NCI-H128 (cell line): ENCODE data around the gene MRPS7.

ENCODE experiments used
- DNase-seq: peaks from one replicate; lab custom pipeline; 2025; ENCODE audit not compliant: unreplicated experiment; lab: John Stamatoyannopoulos, UW

The MRPS7 gene

GRCh38 chr17:75261336-75262111, at the start of gene MRPS7, which contains the start of gene GGA3:
Gene MRPS7 (plus strand): TSS chr17:75261879. CDS start chr17:75261901, 22 bp downstream.
Gene GGA3 (minus strand): TSS chr17:75261606. CDS start chr17:75261587, 19 bp downstream.
- peak; percentile 73 for DNase-seq

- DNase-seq = no peak
Observed at GRCh38 chr17:75218131-75218530, 43.5 kb upstream of the MRPS7 start.

- DNase-seq = no peak
Observed at GRCh38 chr17:75219815-75220214, 41.9 kb upstream of the MRPS7 start.

GRCh38 chr17:75225016-75225415, 36.7 kb upstream of the MRPS7 start:
- DNase-seq = no peak

- no peak for DNase-seq
Observed at GRCh38 chr17:75227729-75228128, 34.0 kb upstream of the MRPS7 start.

GRCh38 chr17:75228305-75228704, 33.4 kb upstream of the MRPS7 start:
- DNase-seq = no peak

GRCh38 chr17:75228847-75229246, 32.8 kb upstream of the MRPS7 start:
- DNase-seq = no peak

DNA sequence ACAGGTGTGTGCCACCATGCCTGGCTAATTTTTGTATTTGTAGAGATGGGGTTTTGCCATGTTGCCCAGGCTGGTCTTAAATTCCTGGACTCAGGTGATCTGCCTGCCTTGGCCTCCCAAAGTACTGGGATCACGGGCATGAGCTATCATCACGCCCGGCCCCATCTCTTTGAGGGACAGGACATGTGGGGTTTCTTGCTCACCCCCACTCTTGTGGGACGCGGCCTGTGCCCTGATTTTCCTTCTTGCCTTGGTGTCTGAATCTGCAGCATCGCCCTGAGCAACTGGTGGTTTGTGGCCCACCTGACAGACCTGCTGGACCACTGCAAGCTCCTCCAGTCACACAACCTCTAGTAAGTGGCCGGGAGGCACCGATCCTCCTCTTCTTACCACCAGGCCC, 30.6 kb upstream of the MRPS7 start:
- no peak for DNase-seq

- DNase-seq = no peak
Observed at GRCh38 chr17:75231741-75232464, 29.8 kb upstream of the MRPS7 start.

GRCh38 chr17:75232786-75233185, 28.9 kb upstream of the MRPS7 start:
- DNase-seq = no peak

DNA sequence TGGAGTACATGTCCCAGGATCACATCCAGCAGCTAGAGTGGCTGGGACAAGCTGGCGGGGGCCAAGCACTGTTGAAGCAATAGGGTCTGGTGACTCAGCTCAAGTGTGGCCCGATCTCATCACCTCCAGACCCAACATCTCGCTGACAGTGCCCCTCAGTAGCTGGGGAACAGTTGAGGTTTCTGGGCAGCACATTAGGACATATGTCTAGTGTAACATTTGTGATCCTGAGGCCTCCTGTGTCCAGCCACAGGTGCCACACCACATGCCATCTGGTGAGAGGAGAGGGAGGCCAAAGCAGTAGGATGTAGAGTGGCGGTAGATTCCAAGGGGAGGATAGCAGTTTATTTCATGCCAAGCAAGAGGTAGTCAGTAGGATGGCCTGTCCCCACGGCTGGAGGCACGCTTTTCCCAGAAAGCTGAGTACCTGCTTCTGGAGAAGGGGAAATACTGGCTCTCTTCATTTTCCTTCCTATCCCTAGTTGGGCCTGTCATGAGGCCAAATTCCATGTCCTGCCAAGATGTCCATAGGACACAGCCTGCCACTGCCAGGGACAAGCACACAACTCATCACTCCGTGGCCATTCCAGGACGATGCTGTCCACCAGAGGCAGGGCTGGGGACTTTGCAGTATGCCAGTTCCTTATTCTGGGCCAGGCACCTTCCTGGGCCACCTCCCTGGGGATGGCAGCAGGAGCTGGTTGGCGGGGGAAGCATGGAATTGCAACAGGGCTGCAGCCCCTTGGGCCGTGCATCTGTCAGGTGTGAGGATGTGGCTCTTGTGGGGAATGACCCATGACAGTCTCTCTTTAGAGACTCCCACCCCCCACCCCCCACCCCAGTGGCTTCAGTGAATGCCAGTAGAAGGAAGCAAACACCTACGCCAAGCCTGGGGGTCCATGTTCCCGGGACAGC, 24.3 kb upstream of the MRPS7 start:
- DNase-seq = no peak

DNA sequence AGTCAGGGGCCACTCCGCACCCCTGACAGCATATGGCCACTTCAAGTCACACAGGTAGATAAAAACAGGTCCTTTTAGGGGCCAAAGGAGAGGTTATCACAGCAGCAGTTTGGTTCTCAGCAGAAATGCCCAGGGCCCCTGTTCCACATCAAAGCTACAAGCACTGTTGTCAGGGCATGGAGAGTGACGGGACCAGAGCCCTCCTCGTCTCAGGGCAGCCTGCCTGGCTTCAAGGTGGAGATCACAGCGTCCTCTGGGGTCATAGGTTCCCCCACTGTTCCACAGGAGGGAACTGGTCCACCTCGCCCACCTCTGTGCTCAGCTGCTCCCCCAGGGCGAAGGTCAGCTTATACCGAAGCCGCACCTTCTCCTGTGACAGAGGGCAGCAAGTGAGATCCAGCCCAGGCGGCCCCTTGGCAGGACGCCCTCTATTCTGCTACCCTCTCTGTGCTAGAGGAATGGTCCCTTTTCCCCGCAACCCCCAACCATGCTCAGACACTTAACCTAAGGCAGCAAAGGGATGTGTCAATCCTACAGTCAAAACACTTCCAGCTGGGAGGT, 23.6 kb upstream of the MRPS7 start:
- DNase-seq = no peak

DNA sequence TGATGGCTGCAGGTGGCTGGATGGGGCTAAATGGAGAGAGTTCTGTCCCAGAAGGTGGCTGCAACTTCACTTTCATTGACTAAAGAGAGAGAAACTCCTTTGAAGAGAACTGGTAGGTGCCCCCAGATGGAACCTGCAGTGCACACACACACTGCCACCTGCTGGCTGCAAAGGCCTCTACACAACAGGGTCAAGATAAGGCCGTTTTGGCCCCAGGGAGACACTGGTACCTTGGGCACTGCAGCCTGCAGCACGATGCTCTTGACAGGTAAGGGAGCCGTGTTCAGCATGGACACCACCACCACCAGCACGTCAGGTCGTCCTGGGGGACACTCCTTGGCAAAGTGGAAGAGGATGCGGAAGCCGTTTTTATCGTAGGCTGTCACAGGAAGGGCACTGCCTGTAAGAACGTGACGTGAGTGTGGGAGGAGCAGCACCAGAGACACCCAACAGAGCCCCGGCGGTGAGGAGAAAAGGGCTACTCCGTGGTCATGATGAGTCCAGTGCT, 22.9 kb upstream of the MRPS7 start:
- DNase-seq = no peak

DNA sequence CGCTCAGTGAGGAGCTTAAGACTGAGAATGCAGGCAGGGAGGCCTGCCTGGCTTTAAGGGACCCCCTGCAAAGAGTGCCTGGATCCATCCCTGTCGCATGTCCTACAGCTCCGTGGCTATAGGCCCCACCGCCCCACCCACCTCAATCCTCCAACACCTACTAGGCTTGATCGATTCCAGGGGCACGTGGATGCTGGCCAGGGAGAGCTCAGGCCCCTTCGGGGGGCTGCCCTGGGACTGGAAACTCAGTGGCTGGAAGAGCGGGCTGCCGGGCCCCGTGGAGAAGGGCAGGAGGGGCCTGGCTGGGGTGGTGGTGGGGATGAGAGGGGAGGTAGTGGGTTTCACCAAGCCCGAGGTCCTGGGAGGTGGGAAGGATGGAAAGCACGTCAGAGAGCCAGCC, 22.5 kb upstream of the MRPS7 start:
- no peak for DNase-seq

- no peak for DNase-seq
Observed at GRCh38 chr17:75239778-75240393, 21.8 kb upstream of the MRPS7 start.

DNA sequence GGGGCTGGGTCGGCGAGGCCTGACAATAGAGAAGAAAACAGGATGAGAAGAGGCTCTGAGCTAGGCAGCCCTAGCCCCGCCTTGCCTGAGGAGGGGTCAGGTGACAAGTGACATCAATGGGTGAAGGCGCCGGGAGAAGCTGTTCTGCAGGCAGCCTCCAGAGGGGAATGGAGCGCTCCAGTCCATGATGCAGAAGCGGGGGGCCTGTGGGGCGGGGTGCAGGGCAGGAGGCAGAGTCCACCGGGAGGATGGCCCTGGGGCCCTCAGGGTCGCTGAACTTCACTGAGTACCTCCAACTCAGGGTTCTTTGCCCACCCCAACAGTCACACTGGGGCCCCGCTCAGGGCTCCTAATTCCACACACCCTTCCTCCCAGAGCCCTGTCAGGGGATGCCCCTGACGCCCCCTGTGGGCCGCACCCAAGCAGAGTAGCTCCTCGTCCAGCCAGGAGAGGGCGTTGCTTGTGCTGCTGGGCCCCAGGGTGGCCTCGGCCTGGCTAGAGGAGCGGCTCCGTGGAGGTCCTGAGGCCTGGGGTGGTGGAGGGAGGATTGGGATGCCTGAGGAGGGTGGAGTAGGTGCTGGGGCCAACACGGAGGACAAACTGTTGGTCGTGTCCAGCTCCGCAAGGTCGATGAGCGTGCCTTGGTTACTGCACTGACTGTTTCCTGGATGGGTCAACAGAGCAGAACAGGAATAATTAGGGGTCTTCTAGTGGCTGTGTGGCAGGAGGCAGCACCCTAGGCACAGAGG, 21.1 kb upstream of the MRPS7 start:
- DNase-seq = no peak

DNA sequence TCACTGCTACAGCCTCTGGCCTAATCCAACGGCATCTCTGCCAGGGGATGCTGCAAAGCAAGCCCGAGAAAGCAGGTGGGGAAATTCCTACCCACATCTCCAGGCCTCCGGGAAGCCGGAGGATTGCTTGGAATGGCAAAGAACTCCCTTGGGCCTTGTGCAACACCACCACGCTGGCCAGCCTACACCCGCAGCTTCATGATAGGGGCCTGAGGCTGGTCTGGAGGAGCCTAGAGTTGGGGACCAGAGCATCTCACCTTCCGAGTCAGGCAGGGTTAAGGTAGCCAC, 20.6 kb upstream of the MRPS7 start:
- no peak for DNase-seq

- DNase-seq = no peak
Observed at GRCh38 chr17:75241502-75241901, 20.2 kb upstream of the MRPS7 start.

DNA sequence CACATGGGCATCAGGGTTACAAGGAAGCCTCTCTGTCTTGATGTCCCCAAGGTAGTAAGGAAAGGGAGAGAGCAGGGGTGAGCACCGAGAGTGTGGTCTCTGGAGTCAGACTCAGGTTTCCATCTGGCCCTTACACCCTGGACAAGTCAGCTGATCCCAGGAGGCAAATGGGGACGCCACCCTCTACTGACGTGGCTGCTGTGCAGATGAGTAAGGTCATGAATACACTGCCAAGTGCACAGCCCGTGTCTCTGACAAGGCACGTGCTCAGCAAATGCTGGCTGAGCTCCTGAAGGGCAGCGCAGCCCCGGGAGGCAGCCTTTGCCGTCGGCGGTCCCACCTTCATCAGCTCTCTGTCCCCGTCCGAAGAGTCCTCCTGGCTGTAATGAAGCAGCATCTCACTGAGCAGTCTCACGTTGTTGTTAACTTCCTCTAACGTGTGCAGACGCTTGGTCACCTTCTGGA, 19.7 kb upstream of the MRPS7 start:
- no peak for DNase-seq
